NCI-H2081 treated with DMSO at 0.1 percent for 48 hours (cell line): ENCODE results near the gene LAMTOR2.

Source experiments
- DNase-seq: peaks from one replicate; lab custom pipeline; 2025; lab: John Stamatoyannopoulos, UW

LAMTOR2 gene

DNA sequence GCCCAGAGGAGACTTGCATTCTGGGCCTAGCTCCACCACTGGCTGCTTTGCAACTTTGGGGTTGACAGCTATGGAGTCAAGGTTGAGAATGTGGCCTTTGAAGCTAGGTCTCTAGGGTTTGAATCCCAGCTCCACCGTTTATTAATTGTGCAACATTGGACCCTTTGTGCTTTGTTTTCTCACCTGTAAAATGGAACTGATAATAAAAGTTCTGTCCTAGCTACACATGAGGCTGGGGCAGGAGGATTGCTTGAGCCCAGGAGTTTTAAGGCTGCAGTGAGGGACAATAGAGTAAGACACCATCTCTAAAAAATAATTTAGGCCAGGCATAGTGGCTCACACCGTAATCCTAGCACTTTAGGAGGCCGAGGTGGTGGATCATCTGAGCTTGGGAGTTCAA is 44.7 kb downstream of the LAMTOR2 start:
- no peak for DNase-seq

DNA sequence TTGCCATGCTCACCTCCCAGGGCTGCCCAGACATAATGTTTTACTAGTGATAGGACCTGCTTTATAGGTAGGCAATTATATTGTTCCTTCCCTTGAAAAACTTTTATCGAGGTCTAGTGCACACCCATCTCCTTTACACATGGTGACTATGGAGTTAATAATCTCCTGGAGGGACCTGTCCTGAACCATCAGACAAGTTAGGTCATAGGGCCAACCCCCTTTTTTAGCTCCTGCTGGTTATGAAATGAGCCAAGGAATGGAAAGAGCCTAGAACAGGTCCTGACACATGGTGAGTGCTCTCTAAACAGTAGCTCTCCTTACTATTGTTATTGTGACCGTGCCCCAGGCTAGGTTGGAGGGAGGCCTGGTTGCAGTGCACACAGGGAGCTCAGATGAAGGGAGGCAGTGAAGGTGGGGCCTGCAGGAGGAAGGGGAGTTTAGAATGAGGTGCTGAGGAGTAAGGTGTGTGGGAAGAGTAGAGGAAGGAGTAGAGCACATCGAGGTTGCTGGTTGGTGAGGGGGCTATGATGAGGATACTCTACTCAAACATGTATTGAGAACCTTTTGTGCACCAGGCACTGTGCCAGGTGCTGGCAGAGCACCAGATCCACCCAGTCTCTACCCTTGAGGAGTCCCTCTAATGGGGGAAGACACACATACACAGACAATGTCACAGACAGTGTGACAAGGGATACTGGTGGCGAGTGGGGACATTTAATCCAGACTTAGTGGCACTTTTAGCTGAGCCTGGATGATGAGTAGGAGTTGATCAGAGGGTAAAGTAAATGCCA is 45.8 kb downstream of the LAMTOR2 start:
- DNase-seq, result no peak

DNA sequence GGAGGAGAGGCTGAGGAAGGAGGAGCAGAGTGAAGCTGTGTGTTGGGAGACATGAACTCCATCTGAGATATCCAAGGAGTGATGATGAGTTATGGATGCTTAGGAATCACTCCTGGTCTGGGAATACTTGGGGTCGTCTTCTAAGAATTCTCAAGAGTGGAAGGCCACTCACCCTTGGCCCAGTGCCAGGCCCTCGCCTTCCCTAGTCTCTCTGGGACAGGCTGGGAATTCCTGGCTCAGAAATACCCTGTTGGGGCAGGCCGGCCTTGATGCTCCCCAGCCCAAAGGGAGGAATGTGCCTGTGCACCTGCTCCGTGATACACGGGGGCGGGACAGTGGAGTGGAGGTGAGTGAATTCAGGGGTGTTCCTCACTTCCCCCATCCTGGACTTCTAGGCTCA is 47.3 kb downstream of the LAMTOR2 start:
- DNase-seq, result no peak

GRCh38 chr1:156102633-156103511 is 48.3 kb downstream of the LAMTOR2 start:
- DNase-seq, result no peak

DNA sequence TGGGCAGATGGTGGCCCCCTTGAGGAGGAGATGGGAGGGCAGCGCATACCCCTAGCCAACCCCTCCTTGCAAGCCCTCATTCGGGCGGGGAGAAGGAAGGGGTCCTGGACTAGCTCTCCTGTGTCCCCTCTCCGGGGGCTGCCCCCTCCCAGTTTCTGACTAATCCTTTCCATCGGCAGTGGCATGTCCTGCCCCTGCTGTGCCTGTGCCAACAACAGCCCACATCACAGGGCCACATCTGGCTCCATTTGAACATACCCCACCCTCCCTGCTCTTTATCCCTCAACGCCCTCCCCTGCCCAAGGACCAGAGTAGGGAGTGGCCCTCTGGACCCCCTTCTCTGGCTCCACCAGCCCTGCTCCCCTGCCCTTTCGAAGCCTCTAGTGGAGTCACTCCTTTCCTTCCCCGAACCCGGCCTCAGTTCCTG is 49.0 kb downstream of the LAMTOR2 start:
- no peak for DNase-seq

GRCh38 chr1:156104065-156104810 is 49.7 kb downstream of the LAMTOR2 start:
- no peak for DNase-seq

GRCh38 chr1:156104861-156105832 is 50.6 kb downstream of the LAMTOR2 start:
- no peak for DNase-seq

- no peak for DNase-seq
Observed at GRCh38 chr1:156106624-156107488, 52.3 kb downstream of the LAMTOR2 start.

DNA sequence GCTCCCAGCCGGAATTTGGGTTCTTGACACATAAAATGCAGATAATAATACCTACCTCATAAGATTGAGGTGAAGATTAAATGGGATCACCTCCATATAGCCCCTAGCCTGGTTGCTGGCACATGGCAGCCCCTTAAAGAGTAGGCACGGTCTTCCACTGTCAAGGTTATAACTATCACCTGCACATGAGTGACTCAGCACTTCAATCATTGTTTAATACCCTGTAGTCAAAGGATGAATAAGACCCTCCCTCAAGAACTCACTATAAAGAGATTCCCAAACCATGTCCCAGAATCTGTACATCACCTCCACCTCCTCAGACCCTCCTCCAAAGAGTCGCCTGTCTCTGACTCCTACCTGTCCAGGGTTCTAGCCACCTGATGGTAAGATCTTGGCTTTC is 53.5 kb downstream of the LAMTOR2 start:
- no peak for DNase-seq
